Cardiac fibroblast (primary cell): Measurements from ENCODE around the gene PATJ.

Source experiments
- DNase-seq, 2 donors: peaks; one replicate each; pipeline versions ENCODE4 v3.0.0 to v3.0.0-alpha.2; 2010; ENCODE audit warnings: low read depth in 2 of 2
- H3K4me3 ChIP-seq, 2 donors: replicated peaks in 1 of 2; 1 replicate in 1 of 2; 2 replicates in 1 of 2; pipeline ENCODE4 v1.5.1; 2011; ENCODE audit warnings: low read depth in 2 of 2, low read length in 2 of 2, mild to moderate bottlenecking in 2 of 2, moderate library complexity in 1 of 2
- TF ChIP-seq, protein P1 (sequence below): IDR thresholded peaks from one replicate; pipeline ENCODE4 v1.5.1; 2011; ENCODE audit warnings: low read depth, mild to moderate bottlenecking, low read length, inconsistent platforms

Gene PATJ

DNA sequence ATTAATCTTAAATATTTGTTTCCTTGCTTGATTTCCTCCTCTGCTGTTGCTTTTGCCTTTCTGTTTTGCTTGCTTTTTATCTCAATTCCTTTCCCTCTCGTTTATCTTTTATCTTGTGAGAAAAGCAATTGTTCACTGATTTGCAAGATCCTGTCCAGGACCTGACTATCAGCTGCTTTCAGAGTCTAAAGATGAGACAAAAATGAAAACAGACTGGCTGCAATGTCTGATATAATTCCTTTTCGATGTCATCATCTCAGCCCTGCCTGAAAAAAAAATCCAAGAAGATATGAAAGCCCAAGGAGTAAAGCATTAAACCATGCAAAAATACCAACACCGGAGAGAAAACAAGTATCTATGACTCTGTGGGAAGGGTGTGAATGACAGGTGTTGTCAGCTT is 225.5 kb downstream of the PATJ start:
- peak in 1 of 2 donors; percentile 9 for DNase-seq
- TF ChIP-seq, protein P1, sequence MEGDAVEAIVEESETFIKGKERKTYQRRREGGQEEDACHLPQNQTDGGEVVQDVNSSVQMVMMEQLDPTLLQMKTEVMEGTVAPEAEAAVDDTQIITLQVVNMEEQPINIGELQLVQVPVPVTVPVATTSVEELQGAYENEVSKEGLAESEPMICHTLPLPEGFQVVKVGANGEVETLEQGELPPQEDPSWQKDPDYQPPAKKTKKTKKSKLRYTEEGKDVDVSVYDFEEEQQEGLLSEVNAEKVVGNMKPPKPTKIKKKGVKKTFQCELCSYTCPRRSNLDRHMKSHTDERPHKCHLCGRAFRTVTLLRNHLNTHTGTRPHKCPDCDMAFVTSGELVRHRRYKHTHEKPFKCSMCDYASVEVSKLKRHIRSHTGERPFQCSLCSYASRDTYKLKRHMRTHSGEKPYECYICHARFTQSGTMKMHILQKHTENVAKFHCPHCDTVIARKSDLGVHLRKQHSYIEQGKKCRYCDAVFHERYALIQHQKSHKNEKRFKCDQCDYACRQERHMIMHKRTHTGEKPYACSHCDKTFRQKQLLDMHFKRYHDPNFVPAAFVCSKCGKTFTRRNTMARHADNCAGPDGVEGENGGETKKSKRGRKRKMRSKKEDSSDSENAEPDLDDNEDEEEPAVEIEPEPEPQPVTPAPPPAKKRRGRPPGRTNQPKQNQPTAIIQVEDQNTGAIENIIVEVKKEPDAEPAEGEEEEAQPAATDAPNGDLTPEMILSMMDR, result no peak
- no peak overlapping the region for H3K4me3 ChIP-seq

DNA sequence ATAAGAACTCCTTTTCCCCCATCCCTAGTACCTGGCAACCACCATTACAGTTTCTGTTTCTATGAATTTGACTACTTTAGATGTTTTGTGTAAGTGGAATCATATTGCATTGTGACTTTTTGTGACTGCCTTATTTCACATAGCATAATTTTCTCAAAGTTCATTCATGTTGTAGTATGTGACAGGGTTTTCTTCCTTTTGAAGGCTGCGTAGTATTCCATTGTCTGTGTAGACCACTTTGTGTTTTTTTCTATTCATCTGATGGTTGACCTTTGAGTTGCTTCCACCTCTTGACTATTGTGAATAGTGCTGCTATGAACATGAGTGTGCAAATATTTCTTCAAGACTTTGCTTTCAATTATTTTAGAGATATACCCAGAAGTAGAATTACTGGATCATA is 226.6 kb downstream of the PATJ start:
- TF ChIP-seq, protein P1, result no peak

DNA sequence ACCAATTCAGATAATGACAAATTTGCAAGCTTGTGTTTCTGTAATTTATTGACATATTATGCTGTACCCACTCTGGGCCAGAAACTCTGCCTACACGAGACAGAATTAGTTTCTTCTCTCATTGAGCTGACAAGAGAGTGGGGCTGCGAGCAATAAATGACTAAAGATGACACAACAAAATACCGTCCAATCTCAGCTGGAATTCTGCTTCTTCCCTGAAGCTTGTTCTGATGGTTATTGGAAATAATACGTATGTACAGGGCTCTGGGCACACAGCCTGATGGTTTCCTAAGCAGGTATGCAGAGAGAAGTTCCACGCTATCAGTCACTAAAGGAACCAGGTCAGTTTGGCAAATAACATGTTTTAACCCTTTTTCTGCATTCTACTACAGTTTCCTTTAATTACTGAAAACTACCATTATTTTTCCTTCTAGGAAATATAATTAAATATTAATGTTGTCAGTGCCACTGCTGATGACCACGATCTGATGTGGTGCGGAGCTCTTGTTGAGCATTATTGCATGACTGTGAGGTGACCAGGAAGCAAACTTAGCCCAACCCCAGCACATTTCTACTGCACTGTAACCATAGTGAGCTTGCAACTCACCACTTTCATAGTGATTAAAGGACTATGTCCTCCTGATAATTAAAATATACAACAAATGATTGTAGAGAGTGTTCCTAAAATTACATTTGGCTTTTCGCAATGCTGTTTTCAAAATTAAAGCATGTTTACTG is 231.0 kb downstream of the PATJ start:
- no peak overlapping the region for H3K4me3 ChIP-seq
- TF ChIP-seq, protein P1, result no peak
- DNase-seq, result no peak

More for the DNA sequence above, 226.6 kb downstream of the PATJ start:
- no peak overlapping the region for H3K4me3 ChIP-seq
- no peak for DNase-seq

DNA sequence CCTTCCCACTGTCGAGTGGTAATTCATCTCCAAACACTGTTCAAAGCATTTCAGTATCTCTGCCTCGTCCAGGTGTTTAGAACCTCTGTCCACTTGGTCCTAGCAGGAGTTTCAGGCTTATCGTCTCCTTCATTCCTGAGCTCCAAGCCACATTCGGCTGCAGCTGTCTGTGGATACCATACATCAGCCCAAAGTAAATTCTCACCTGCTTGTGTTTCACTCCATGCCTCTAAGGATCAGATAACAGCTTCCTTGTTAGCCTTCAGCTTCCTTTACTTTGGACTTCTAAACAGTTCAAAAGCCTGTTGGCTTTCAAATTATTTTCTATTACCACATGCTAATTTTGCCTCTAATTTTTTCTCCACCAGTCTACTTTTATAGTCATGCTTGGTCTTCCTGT is 233.4 kb downstream of the PATJ start:
- TF ChIP-seq, protein P1, result no peak
- no peak overlapping the region for H3K4me3 ChIP-seq
- no peak for DNase-seq

DNA sequence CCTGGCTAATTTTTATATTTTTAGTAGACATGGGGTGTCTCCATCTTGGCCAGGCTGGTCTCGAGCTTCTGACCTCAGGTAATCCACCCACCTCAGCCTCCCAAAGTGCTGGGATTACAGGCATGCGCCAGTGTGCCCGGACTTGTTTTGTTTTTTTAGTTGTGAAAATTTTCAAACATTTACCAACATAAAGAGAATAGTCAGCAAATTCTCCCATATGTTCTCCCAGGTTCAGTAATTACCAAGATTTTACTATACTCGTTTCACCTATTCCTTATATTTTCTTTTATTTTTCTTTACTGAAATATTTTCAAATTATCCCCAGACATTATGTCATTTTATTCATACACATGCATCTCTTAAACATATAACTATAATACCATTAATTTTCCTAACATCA is 234.3 kb downstream of the PATJ start:
- DNase-seq, result no peak
- H3K4me3 ChIP-seq, result no peak overlapping the region
- TF ChIP-seq, protein P1, result no peak

DNA sequence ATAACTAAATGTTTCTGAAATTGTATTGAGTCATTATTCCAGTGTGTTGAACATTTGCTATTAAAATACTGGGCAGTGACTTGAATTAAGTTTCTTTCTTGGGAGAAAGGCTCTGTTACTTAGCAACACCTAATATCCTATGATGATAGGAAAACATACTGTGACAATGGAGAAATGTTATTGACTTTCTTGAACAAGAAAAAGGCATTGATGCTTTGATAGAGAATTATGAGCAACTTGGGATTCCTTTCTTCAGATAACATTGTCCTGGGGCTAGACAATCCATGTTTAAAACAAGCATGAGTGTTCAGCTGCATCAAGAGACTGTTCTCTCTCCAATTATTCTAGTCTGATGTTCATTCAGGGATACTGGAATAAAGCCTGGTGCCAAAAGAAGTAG is 236.5 kb downstream of the PATJ start:
- DNase-seq, result no peak
- no peak overlapping the region for H3K4me3 ChIP-seq
- TF ChIP-seq, protein P1, result no peak

DNA sequence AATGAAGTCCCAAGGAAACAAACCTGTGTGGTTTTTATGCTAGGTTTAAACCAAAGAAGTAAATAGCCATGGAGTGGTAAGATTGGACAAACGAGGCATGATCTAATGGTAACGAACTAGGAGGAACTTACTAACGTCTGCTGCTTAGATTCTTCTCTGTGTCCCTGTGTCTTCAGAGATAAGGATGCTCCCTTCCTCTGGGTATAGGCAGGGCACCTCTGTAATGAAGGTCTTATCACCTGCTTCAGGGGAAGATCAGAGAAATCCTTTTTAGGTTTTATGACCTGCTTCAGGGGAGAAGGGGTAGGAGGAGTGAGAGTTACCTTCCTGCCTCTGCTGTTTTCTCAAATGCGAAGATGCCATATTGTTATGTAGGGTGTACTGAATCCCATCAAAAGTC is 237.4 kb downstream of the PATJ start:
- H3K4me3 ChIP-seq, result no peak overlapping the region
- no peak for DNase-seq
- TF ChIP-seq, protein P1, result no peak
